ENCODE data around the gene DNAH9. TPM values are rescaled to one million over a fixed set of nuclear protein-coding genes. Genes with fewer than 3 reads are reported as not detected.

DNAH9 gene
- total and polyA plus RNA-seq, 8 donors: 0.28 to 18.3 (median 0.42) TPM; not detected in 2

GRCh38 chr17:11917415-11917814 lies 319.1 kb downstream of the DNAH9 start:
- H3K36me3 ChIP-seq: no peaks in the 10 kb centered on the region
- H3K4me1 ChIP-seq: no peaks in the 10 kb centered on the region
- H3K4me3 ChIP-seq: no peak overlapping the region
- WGBS, 5 donors: 80 to 90% (median 84%) methylated on average over 5 of the region's 5 CpGs
- H3K27ac ChIP-seq: no peak overlapping the region
- intact Hi-C loops (cut with DNase I; ENCODE audit: low total_unique reads): no loop called here
- peaks cover 0 to 8% (median 6%) of the 10 kb centered on the region in 4 donors for H3K9me3 ChIP-seq
- TF ChIP-seq EP300 (IDR thresholded peaks at IDR 0.05): no peak
- no peak for TF ChIP-seq POLR2A (IDR thresholded peaks at IDR 0.05)
- no peak for TF ChIP-seq CTCF (IDR thresholded peaks at IDR 0.05)
- no peak for TF ChIP-seq POLR2AphosphoS5 (IDR thresholded peaks at IDR 0.05)
- H3K27me3 ChIP-seq: no peaks in the 10 kb centered on the region
- DNase-seq: no peak

GRCh38 chr17:11921296-11921695 lies 323.0 kb downstream of the DNAH9 start:
- no peak for TF ChIP-seq POLR2A (IDR thresholded peaks at IDR 0.05)
- Histone ChIP-seq H3K27ac (no peak overlapping the region), H3K9me3 (no peaks in the 10 kb centered on the region), H3K36me3 (no peaks in the 10 kb centered on the region), H3K4me3 (no peak overlapping the region), H3K27me3 (no peaks in the 10 kb centered on the region), H3K4me1 (no peaks in the 10 kb centered on the region)
- WGBS, 5 donors: 88 to 96% (median 93%) methylated on average over 6 of the region's 6 CpGs
- no peak for DNase-seq
- intact Hi-C loops (cut with DNase I; ENCODE audit: low total_unique reads): no loop called here

GRCh38 chr17:11922638-11923037 lies 324.4 kb downstream of the DNAH9 start:
- H3K4me1 ChIP-seq: no peaks in the 10 kb centered on the region
- intact Hi-C loops (cut with DNase I; ENCODE audit: low total_unique reads): no loop called here
- no peaks in the 10 kb centered on the region for H3K9me3 ChIP-seq
- H3K27ac ChIP-seq: no peak overlapping the region
- DNase-seq: no peak
- no peak overlapping the region for H3K4me3 ChIP-seq
- 43 to 61% (median 53%) methylated on average over 1 of the region's 1 CpG for WGBS, 5 donors
- H3K27me3 ChIP-seq: no peaks in the 10 kb centered on the region
- TF ChIP-seq EP300 (IDR thresholded peaks at IDR 0.05) (no peak), POLR2A (IDR thresholded peaks at IDR 0.05) (no peak)
- H3K36me3 ChIP-seq: no peaks in the 10 kb centered on the region

GRCh38 chr17:11924076-11924475 lies 325.8 kb downstream of the DNAH9 start:
- TF ChIP-seq CTCF (IDR thresholded peaks at IDR 0.05) (no peak), EP300 (IDR thresholded peaks at IDR 0.05) (no peak), POLR2AphosphoS5 (IDR thresholded peaks at IDR 0.05) (no peak), POLR2A (IDR thresholded peaks at IDR 0.05) (no peak)
- intact Hi-C loops (cut with DNase I; ENCODE audit: low total_unique reads): no loop called here
- H3K4me3 ChIP-seq: no peak overlapping the region
- no peaks in the 10 kb centered on the region for H3K27me3 ChIP-seq
- H3K27ac ChIP-seq: no peak overlapping the region
- H3K9me3 ChIP-seq: no peaks in the 10 kb centered on the region
- no peaks in the 10 kb centered on the region for H3K36me3 ChIP-seq
- peaks cover 0 to 7% (median 6%) of the 10 kb centered on the region in 4 donors for H3K4me1 ChIP-seq
- DNase-seq: no peak
- 53 to 72% (median 61%) methylated on average over 6 of the region's 6 CpGs for WGBS, 5 donors

GRCh38 chr17:11925262-11926021 lies 327.2 kb downstream of the DNAH9 start:
- DNase-seq: peak in 1 of 2 donors; percentile 26
- WGBS, 5 donors: 60 to 66% (median 61%) methylated on average over 6 of the region's 6 CpGs
- Histone ChIP-seq H3K4me3 (no peak overlapping the region), H3K27ac (no peak overlapping the region), H3K9me3 (no peaks in the 10 kb centered on the region), H3K4me1 (peaks cover 0 to 7% (median 6%) of the 10 kb centered on the region in 4 donors), H3K36me3 (no peaks in the 10 kb centered on the region), H3K27me3 (no peaks in the 10 kb centered on the region)
- TF ChIP-seq POLR2AphosphoS5 (IDR thresholded peaks at IDR 0.05): no peak
- intact Hi-C loops (cut with DNase I; ENCODE audit: low total_unique reads): no loop called here

GRCh38 chr17:11928436-11928835 lies 330.2 kb downstream of the DNAH9 start:
- TF ChIP-seq POLR2A (IDR thresholded peaks at IDR 0.05) (no peak), POLR2AphosphoS5 (IDR thresholded peaks at IDR 0.05) (no peak), EP300 (IDR thresholded peaks at IDR 0.05) (no peak), CTCF (IDR thresholded peaks at IDR 0.05) (no peak)
- Histone ChIP-seq H3K27ac (no peak overlapping the region), H3K9me3 (no peaks in the 10 kb centered on the region), H3K4me3 (no peak overlapping the region), H3K27me3 (no peaks in the 10 kb centered on the region), H3K36me3 (no peaks in the 10 kb centered on the region), H3K4me1 (peaks cover 0 to 7% (median 6%) of the 10 kb centered on the region in 4 donors)
- intact Hi-C loops (cut with DNase I; ENCODE audit: low total_unique reads): no loop called here
- WGBS, 5 donors: 23 to 55% (median 31%) methylated on average over 4 of the region's 4 CpGs
- DNase-seq: no peak
